Astrocyte (in vitro differentiated cells and primary cell): Measurements from ENCODE around the gene PNPLA2. TPM values are rescaled to one million over a fixed set of nuclear protein-coding genes. Genes with fewer than 3 reads are reported as not detected.

Experiments used
- DNase-seq: peaks from one replicate; pipeline ENCODE4 v3.0.0-alpha.2; 2010; ENCODE audit warnings: low read depth
- FAIRE-seq: peaks from 2 replicates; lab custom pipeline; 2011; peaks lifted over from hg19 to GRCh38; lab: Jason Lieb, UNC
- H2AFZ ChIP-seq: 2 replicates; pipeline ENCODE4 v1.6.0; 2012; ENCODE audit warnings: low read depth, low read length, inconsistent platforms
- H3K27ac ChIP-seq: 2 replicates; pipeline ENCODE4 v1.5.1; 2011; ENCODE audit warnings: low read depth, low read length, inconsistent platforms
- H3K27me3 ChIP-seq: 2 replicates; pipeline ENCODE4 v1.6.0; 2011; ENCODE audit warnings: low read length, inconsistent platforms; ENCODE audit not compliant: insufficient read depth
- H3K36me3 ChIP-seq: 2 replicates; pipeline ENCODE4 v1.5.1; 2011; ENCODE audit warnings: low read length, inconsistent platforms; ENCODE audit not compliant: insufficient read depth
- H3K4me1 ChIP-seq: 2 replicates; pipeline ENCODE4 v1.5.1; 2011; ENCODE audit warnings: low read length, inconsistent platforms; ENCODE audit not compliant: insufficient read depth
- H3K4me2 ChIP-seq: 2 replicates; pipeline ENCODE4 v1.6.0; 2012; ENCODE audit warnings: low read length, inconsistent platforms
- H3K4me3 ChIP-seq: 2 replicates; pipeline ENCODE4 v1.5.1; 2011; ENCODE audit warnings: low read depth, mild to moderate bottlenecking, low read length, inconsistent platforms; ENCODE audit not compliant: insufficient read depth
- H3K79me2 ChIP-seq: 2 replicates; pipeline ENCODE4 v1.6.0; 2012; ENCODE audit warnings: mild to moderate bottlenecking, low read length, inconsistent platforms; ENCODE audit not compliant: insufficient read depth
- H3K9ac ChIP-seq: 2 replicates; pipeline ENCODE4 v1.6.0; 2012; ENCODE audit warnings: mild to moderate bottlenecking, low read length, inconsistent platforms
- H3K9me3 ChIP-seq: 2 replicates; pipeline ENCODE4 v1.5.1; 2012; ENCODE audit warnings: low read depth, mild to moderate bottlenecking, low read length, inconsistent platforms; ENCODE audit not compliant: insufficient read depth
- H4K20me1 ChIP-seq: 2 replicates; pipeline ENCODE4 v1.6.0; 2012; ENCODE audit warnings: low read length, inconsistent platforms; ENCODE audit not compliant: insufficient read depth
- H3K27ac Mint-ChIP-seq: one replicate; pipeline ENCODE4 v1.8.0; 2021; ENCODE audit warnings: mild to moderate bottlenecking, mixed read lengths; ENCODE audit not compliant: unreplicated experiment
- H3K27me3 Mint-ChIP-seq: one replicate; pipeline ENCODE4 v1.8.0; 2021; ENCODE audit warnings: low read depth, mixed read lengths; ENCODE audit not compliant: unreplicated experiment
- H3K36me3 Mint-ChIP-seq: one replicate; pipeline ENCODE4 v1.8.0; 2021; ENCODE audit warnings: low read depth, mixed read lengths; ENCODE audit not compliant: unreplicated experiment
- H3K4me1 Mint-ChIP-seq: one replicate; pipeline ENCODE4 v1.8.0; 2021; ENCODE audit warnings: low read depth, mixed read lengths; ENCODE audit not compliant: unreplicated experiment
- H3K4me3 Mint-ChIP-seq: one replicate; pipeline ENCODE4 v1.8.0; 2021; ENCODE audit warnings: mild to moderate bottlenecking, moderate library complexity, mixed read lengths; ENCODE audit not compliant: unreplicated experiment
- H3K9me3 Mint-ChIP-seq: one replicate; pipeline ENCODE4 v1.8.0; 2021; ENCODE audit warnings: mild to moderate bottlenecking, mixed read lengths; ENCODE audit not compliant: unreplicated experiment
- CTCF ChIP-seq: IDR thresholded peaks from 2 replicates; pipeline ENCODE4 v1.5.1; 2011; ENCODE audit warnings: low read depth, mild to moderate bottlenecking, inconsistent platforms, low read length, moderate library complexity; ENCODE audit not compliant: insufficient read depth
- EZH2 ChIP-seq: IDR thresholded peaks from 2 replicates; pipeline ENCODE4 v1.6.1; 2012; ENCODE audit warnings: mild to moderate bottlenecking, low read length, inconsistent platforms; ENCODE audit not compliant: insufficient read depth
- total RNA-seq: library from RNA; stranded (reverse); gene quantifications from 2 replicates; pipeline ENCODE4 v1.2.1, GENCODE V29; 2021

PNPLA2 gene
- total RNA-seq, 1 donor from 2014 or later, result 46.8 TPM

GRCh38 chr11:845872-846495, 27.3 kb downstream of the PNPLA2 start:
- DNase-seq (no peak), FAIRE-seq (no peak)
- peak overlapping the region; percentile 94 for H3K9ac ChIP-seq
- peaks cover 49% of the 10 kb centered on the region for H3K4me1 ChIP-seq
- H3K4me3 ChIP-seq, result peak overlapping the region; percentile 24
- no peaks in the 10 kb centered on the region for H3K27me3 ChIP-seq
- no peaks in the 10 kb centered on the region for H3K9me3 Mint-ChIP-seq
- peaks cover 6% of the 10 kb centered on the region for H3K4me1 Mint-ChIP-seq
- H3K79me2 ChIP-seq, result peaks cover 42% of the 10 kb centered on the region
- peaks cover 67% of the 10 kb centered on the region for H4K20me1 ChIP-seq
- H3K27ac ChIP-seq, result peak overlapping the region; percentile 16
- no peak overlapping the region for H3K4me3 Mint-ChIP-seq
- H3K9me3 ChIP-seq, result no peaks in the 10 kb centered on the region
- H3K4me2 ChIP-seq, result peak overlapping the region; percentile 88
- H2AFZ ChIP-seq, result no peak overlapping the region
- H3K27ac Mint-ChIP-seq, result no peak overlapping the region
- no peak for TF ChIP-seq EZH2
- TF ChIP-seq CTCF, result no peak
- H3K36me3 Mint-ChIP-seq, result no peaks in the 10 kb centered on the region
- no peaks in the 10 kb centered on the region for H3K36me3 ChIP-seq
- no peaks in the 10 kb centered on the region for H3K27me3 Mint-ChIP-seq

GRCh38 chr11:846496-847098, 27.9 kb downstream of the PNPLA2 start:
- H3K4me1 ChIP-seq, result peaks cover 45% of the 10 kb centered on the region
- H3K36me3 Mint-ChIP-seq, result no peaks in the 10 kb centered on the region
- no peaks in the 10 kb centered on the region for H3K36me3 ChIP-seq
- no peak overlapping the region for H2AFZ ChIP-seq
- H3K4me3 Mint-ChIP-seq, result peak overlapping the region; percentile 77
- no peak for FAIRE-seq
- no peaks in the 10 kb centered on the region for H3K9me3 Mint-ChIP-seq
- H3K4me2 ChIP-seq, result peak overlapping the region; percentile 88
- H3K27me3 Mint-ChIP-seq, result no peaks in the 10 kb centered on the region
- no peak overlapping the region for H3K27ac ChIP-seq
- TF ChIP-seq EZH2 (no peak), CTCF (no peak)
- H3K4me3 ChIP-seq, result no peak overlapping the region
- H4K20me1 ChIP-seq, result peaks cover 67% of the 10 kb centered on the region
- peak overlapping the region; percentile 69 for H3K27ac Mint-ChIP-seq
- no peaks in the 10 kb centered on the region for H3K27me3 ChIP-seq
- no peak for DNase-seq
- no peaks in the 10 kb centered on the region for H3K9me3 ChIP-seq
- peaks cover 39% of the 10 kb centered on the region for H3K79me2 ChIP-seq
- peaks cover 6% of the 10 kb centered on the region for H3K4me1 Mint-ChIP-seq
- H3K9ac ChIP-seq, result peak overlapping the region; percentile 94

DNA sequence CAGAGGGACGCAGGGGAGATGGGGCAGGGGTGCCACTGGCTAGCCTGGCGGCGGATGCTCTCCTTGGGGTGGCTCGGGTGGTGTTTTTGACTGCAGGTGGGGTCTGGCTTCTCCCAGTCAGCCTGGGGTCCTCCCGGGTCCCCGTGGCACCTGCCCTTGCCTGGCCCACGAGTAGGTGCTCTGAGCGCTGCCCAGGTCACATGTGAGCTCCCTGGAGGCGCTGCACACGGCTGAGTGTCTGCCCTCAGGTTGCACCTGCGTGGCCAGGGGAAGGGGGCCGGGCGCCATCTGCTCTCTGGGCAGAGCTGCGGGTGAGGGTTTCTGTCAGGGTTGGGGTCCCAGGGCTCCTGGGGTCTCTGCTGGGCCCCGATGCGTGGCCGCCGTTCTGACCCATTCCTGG, 29.2 kb downstream of the PNPLA2 start:
- H3K9me3 ChIP-seq, result no peaks in the 10 kb centered on the region
- Mint-ChIP-seq H3K36me3 (peaks cover 2% of the 10 kb centered on the region), H3K4me1 (peaks cover 6% of the 10 kb centered on the region), H3K9me3 (no peaks in the 10 kb centered on the region), H3K4me3 (no peak overlapping the region), H3K27me3 (no peaks in the 10 kb centered on the region), H3K27ac (no peak overlapping the region)
- FAIRE-seq (no peak), DNase-seq (no peak)
- no peaks in the 10 kb centered on the region for H3K27me3 ChIP-seq
- H3K36me3 ChIP-seq, result no peaks in the 10 kb centered on the region
- H4K20me1 ChIP-seq, result peaks cover 73% of the 10 kb centered on the region
- no peak overlapping the region for H3K27ac ChIP-seq
- peaks cover 45% of the 10 kb centered on the region for H3K4me1 ChIP-seq
- TF ChIP-seq EZH2 (no peak), CTCF (no peak)
- H3K4me3 ChIP-seq, result no peak overlapping the region
- no peak overlapping the region for H2AFZ ChIP-seq
- H3K79me2 ChIP-seq, result peaks cover 29% of the 10 kb centered on the region
- H3K9ac ChIP-seq, result no peak overlapping the region
- H3K4me2 ChIP-seq, result no peak overlapping the region
